HG02623 (cell line): ENCODE data around the gene LARGE1.

ENCODE experiments used
- ATAC-seq: cut with Tn5 transposase; IDR thresholded peaks from one replicate; pipeline ENCODE4 v1.9.1; 2021; ENCODE audit warnings: moderate library complexity; ENCODE audit not compliant: unreplicated experiment

LARGE1 gene

GRCh38 chr22:33274214-33275072 is 645.8 kb downstream of the LARGE1 start:
- ATAC-seq = no peak

DNA sequence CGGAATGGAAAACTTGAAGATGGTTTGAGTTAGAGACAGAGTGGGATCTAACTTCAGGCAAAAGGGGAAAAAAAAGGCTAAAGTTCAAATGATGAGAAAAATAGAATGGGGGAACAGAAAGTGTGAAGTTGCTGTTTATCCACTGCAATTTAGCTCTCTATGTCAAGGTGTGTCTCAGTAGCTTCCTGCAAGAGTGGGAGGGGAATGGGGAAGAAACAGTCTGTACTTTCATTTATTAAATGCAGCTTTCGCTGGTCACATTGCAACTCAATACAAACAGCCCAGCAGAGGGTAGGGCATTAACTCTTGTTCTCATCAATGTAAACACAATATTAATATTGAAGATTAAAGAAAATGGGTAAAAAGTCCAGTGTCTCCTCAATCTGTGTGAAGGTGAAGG is 647.4 kb downstream of the LARGE1 start:
- ATAC-seq = no peak

GRCh38 chr22:33272180-33272579 is 648.1 kb downstream of the LARGE1 start:
- ATAC-seq = peak; percentile 18

GRCh38 chr22:33271390-33272161 is 648.7 kb downstream of the LARGE1 start:
- peak; percentile 42 for ATAC-seq

- ATAC-seq = no peak
Observed at GRCh38 chr22:33270596-33270995, 649.7 kb downstream of the LARGE1 start.

GRCh38 chr22:33261699-33262098 is 658.6 kb downstream of the LARGE1 start:
- no peak for ATAC-seq

DNA sequence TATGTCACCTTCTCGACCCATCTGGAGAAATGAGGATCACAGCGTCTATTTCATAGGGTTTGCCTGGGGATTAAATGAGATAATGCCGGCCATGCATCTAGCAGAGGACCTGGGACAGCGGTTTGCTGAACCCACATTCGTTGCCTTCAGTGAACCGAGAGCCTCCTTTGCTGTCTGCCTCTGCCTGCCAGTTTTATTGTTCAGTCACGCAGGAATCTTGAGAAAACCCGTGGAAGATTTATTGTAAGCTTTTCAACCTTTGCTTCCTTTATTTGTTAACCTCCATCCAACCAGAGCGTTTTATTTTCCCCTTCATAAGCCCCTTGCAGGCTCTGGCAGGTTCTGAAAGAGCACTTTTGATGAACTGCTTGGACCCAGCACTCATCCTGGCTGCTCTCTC is 659.8 kb downstream of the LARGE1 start:
- ATAC-seq = no peak

DNA sequence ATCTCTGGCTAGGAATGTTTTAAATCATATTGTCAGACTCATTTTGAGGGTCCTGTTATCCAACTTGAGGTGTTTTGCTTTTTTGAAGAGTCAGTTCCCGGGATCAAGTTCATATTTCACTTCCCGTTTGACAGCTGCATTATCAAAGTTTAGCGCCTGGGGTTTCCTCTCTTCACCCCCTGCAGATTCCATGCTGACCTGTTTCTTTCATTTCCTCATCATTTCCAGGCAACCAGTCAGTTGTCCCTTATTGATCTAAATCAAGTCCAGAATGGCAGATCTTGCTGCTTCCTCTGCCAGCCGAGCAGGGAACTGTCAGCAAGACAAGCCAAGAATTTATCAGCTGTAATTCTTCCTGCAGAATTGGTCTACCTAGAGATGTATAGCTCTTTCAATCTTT is 664.5 kb downstream of the LARGE1 start:
- no peak for ATAC-seq

- no peak for ATAC-seq
Observed at GRCh38 chr22:33248948-33249347, 671.3 kb downstream of the LARGE1 start.

- no peak for ATAC-seq
Observed at GRCh38 chr22:33247758-33248157, 672.5 kb downstream of the LARGE1 start.

- no peak for ATAC-seq
Observed at GRCh38 chr22:33242078-33242477, 678.2 kb downstream of the LARGE1 start.

DNA sequence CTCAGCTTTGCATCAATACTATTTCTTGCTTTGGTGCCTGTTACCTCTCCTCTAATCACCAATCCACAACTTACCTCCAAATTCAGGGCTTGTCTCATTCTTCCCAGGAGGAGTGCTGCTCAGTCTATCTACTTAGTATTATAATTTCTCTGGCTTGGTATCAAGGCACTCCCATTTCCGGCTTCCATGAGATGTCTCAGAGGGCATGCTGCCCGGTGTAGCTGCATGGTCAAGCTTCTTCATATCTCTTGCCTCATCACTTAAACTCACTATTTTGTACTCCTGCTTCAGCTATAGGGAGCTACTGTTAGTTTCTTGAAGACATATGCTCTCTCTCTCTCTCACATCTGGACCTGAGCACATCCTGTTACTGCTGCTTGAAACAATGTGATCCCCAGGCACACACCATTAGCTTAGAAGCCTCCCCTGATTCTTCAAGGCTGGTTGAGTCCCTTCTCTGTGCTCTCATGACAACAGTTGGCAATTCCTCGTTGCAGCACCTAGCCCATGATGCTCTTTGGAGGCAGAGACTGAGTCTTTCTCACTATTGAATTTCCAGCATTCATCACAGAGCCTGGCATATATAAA is 679.3 kb downstream of the LARGE1 start:
- ATAC-seq = no peak

DNA sequence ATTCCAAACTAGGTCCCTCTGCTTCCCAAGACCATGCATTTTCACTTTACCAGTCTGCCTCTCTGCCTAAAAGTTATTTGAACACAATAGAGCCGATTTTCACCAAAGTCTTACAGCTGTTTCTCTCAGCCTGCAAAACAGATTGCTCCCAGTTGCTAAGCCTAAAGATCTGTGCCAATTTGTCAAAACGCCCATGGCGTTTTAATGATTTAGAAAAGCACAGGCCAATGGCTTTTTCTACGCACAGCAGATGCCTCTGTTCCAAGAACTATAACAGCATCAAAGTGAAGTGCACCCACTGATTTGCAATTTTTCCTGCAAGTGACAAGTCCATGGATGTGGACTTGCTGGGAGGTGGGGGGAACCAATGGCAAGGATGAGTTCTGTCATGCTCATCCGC is 688.2 kb downstream of the LARGE1 start:
- no peak for ATAC-seq

DNA sequence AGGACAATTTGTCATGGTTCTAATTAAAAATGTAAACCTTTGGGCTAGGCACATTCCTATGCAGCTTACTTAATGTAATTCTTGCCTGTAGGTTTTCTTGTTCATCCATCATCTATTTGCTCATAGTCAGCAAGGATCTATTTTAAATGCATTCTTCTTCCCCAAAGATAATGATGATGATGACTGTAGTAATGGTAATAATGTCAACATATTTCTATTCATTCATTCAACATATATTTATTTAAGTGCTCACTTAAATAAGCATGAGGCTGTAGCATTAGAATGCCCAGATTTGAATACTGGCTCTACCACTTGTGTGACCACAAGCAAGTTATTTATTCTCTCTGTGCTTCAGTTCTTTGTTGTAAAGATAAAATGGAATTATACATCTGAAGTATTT is 692.5 kb downstream of the LARGE1 start:
- ATAC-seq = no peak

- ATAC-seq = no peak
Observed at GRCh38 chr22:33224841-33225240, 695.4 kb downstream of the LARGE1 start.
